ENCODE measurements around the gene C9orf153. TPM values are rescaled to one million over a fixed set of nuclear protein-coding genes. Genes with fewer than 3 reads are reported as not detected.
"Not testable (repeated sequence)": the region's sequence is repeated elsewhere in the genome, so short reads cannot be mapped to it uniquely, and the experiment has no call there.

The C9orf153 gene
- total RNA-seq, 2 experiments from 2014 or later, result not detected

DNA sequence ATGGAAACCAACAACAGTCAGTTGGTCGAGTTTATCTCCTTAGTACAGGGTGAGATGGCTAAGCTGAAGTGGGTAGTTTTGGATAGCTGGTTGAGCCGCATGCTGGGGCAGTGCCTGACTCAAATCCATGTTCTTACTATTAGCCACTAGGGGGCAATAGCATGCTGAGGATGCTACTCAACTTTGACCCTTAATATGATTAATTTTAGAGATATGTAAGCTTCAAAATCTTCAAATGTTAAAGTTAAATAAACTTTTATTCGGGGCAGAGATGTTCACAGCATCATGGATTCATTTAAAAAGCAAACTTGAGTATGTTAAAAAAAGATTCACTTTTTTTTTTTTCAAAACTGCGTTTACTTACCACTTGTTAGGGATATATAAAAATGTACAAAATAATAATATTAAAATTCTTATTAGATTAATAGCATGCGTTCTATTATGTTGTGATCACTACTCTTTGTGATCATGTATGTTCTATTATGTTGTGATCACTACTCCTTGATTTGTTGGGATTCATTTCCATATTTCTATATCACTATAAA lies 57.0 kb downstream of the C9orf153 start:
- CTCF ChIA-PET, result interaction anchor here (0.6 to 1.8 kb wide), 21 partner anchors 9 to 745 kb away, joined by 3 to 10 read pairs (median 4); partner anchors contain the start of genes GAS1 and ISCA1

GRCh38 chr9:86201474-86202337 lies 57.8 kb downstream of the C9orf153 start:
- Mint-ChIP-seq H3K4me3 (no peak overlapping the region), H3K36me3 (ENCODE audit: low read depth) (no peaks in the 10 kb centered on the region), H3K4me1 (peaks cover 8% of the 10 kb centered on the region), H3K9me3 (no peaks in the 10 kb centered on the region), H3K27me3 (peaks cover 3% of the 10 kb centered on the region), H3K27ac (no peak overlapping the region)
- ChIA-PET POLR2A (interaction anchor here (1.3 kb wide), 1 partner anchor 80 kb away, joined by 3 read pairs; the partner anchor contains the start of gene ISCA1), CTCF (interaction anchor here (0.7 to 1.8 kb wide), 19 partner anchors 9 to 746 kb away, joined by 3 to 10 read pairs (median 4); partner anchors contain the start of genes GAS1 and ISCA1)
- DNase-seq, result no peak

More for the DNA sequence above, 57.0 kb downstream of the C9orf153 start:
- Mint-ChIP-seq H3K27me3 (peaks cover 3% of the 10 kb centered on the region), H3K4me3 (no peak overlapping the region), H3K9me3 (no peaks in the 10 kb centered on the region), H3K27ac (no peak overlapping the region), H3K4me1 (peaks cover 8% of the 10 kb centered on the region), H3K36me3 (ENCODE audit: low read depth) (no peaks in the 10 kb centered on the region)
- POLR2A ChIA-PET, result interaction anchor here (1.3 kb wide), 1 partner anchor 80 kb away, joined by 3 read pairs; the partner anchor contains the start of gene ISCA1
- DNase-seq, result peak; percentile 24

DNA sequence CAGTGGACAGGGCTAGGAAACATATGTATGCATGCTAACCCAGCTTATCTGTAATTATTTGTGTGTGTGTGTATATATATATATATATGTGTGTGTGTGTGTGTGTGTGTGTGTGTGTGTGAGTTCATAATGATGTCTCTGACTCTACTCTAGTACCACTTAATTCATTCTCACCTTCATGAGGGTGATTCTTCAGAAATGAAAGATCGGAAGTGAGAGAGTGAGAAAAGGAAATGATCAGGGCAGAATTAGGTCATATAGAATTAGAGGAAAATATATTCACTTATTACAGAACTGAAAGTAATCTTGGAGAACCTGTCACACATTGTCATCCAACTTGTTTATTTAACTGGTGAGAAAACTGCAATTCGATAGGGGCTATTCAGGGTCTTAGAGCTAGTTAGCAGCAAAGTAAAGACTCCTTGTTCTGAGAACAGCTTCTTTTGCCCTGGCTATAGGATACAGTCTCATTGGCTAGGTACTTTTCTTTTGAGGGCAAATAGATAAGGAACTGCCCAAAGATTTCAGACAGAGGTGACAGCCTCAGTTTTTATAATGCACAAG lies 58.8 kb downstream of the C9orf153 start:
- Mint-ChIP-seq H3K27me3 (peaks cover 3% of the 10 kb centered on the region), H3K27ac (no peak overlapping the region), H3K4me1 (peaks cover 8% of the 10 kb centered on the region), H3K4me3 (no peak overlapping the region), H3K36me3 (ENCODE audit: low read depth) (no peaks in the 10 kb centered on the region), H3K9me3 (no peaks in the 10 kb centered on the region)
- DNase-seq, result no peak
- CTCF ChIA-PET, result interaction anchor here (0.7 to 1.2 kb wide), 2 partner anchors 75 to 82 kb away, joined by 3 read pairs; no protein-coding TSS in a partner anchor
- POLR2A ChIA-PET, result no interaction called here

- H3K36me3 Mint-ChIP-seq (ENCODE audit: low read depth), result peaks cover 3% of the 10 kb centered on the region
- ChIA-PET CTCF (interaction anchor here (1.3 kb wide), 1 partner anchor 9 kb away, joined by 4 read pairs; no protein-coding TSS in a partner anchor), POLR2A (no interaction called here)
- H3K27me3 Mint-ChIP-seq, result peaks cover 8% of the 10 kb centered on the region
- H3K4me1 Mint-ChIP-seq, result no peaks in the 10 kb centered on the region
- H3K27ac Mint-ChIP-seq, result no peak overlapping the region
- no peak for DNase-seq
- H3K4me3 Mint-ChIP-seq, result no peak overlapping the region
- peaks cover 11% of the 10 kb centered on the region for H3K9me3 Mint-ChIP-seq
Measured at GRCh38 chr9:86193088-86193487, 66.4 kb downstream of the C9orf153 start.

GRCh38 chr9:86190700-86191099 lies 68.8 kb downstream of the C9orf153 start:
- Mint-ChIP-seq H3K27me3 (peaks cover 11% of the 10 kb centered on the region), H3K9me3 (peaks cover 11% of the 10 kb centered on the region)
- H3K36me3 Mint-ChIP-seq (ENCODE audit: low read depth); POLR2A ChIA-PET; H3K4me1 Mint-ChIP-seq; H3K4me3 Mint-ChIP-seq; H3K27ac Mint-ChIP-seq; DNase-seq: not testable (repeated sequence)
- CTCF ChIA-PET, result interaction anchor here (1.3 kb wide), 1 partner anchor 11 kb away, joined by 3 read pairs; no protein-coding TSS in a partner anchor

GRCh38 chr9:86187121-86187520 lies 72.3 kb downstream of the C9orf153 start:
- no peak overlapping the region for H3K27ac Mint-ChIP-seq
- ChIA-PET CTCF (interaction anchor here (1.3 kb wide), 1 partner anchor 16 kb away, joined by 3 read pairs; no protein-coding TSS in a partner anchor), POLR2A (no interaction called here)
- H3K36me3 Mint-ChIP-seq (ENCODE audit: low read depth), result peaks cover 3% of the 10 kb centered on the region
- peaks cover 4% of the 10 kb centered on the region for H3K9me3 Mint-ChIP-seq
- no peak overlapping the region for H3K4me3 Mint-ChIP-seq
- H3K27me3 Mint-ChIP-seq, result peaks cover 11% of the 10 kb centered on the region
- no peak for DNase-seq
- H3K4me1 Mint-ChIP-seq, result no peaks in the 10 kb centered on the region

DNA sequence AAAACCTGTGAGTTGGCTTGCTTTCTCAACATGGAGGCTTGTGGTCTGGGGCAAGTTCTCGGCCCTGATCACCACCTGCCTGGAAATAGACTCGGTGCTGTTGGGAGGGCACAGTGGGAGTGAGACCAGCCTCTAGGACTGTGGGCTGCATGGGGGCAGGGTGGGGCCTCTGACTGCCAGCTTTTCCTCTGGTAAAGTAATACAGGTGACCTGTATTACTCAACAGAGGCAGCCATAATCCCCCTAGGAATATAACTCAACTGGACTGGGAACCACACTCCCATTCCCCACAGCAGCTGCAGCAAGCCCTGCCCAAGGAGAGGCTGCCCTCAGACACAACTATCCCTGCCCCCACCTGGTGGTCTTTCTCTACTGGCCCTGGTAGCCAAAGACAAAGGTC lies 72.8 kb downstream of the C9orf153 start:
- Mint-ChIP-seq H3K27me3 (peaks cover 11% of the 10 kb centered on the region), H3K9me3 (peaks cover 4% of the 10 kb centered on the region), H3K4me3 (no peak overlapping the region), H3K36me3 (ENCODE audit: low read depth) (peaks cover 3% of the 10 kb centered on the region), H3K4me1 (no peaks in the 10 kb centered on the region), H3K27ac (no peak overlapping the region)
- POLR2A ChIA-PET, result no interaction called here
- no peak for DNase-seq
- CTCF ChIA-PET, result interaction anchor here (1.3 kb wide), 1 partner anchor 16 kb away, joined by 3 read pairs; no protein-coding TSS in a partner anchor

GRCh38 chr9:86185872-86186271 lies 73.6 kb downstream of the C9orf153 start:
- Mint-ChIP-seq H3K27me3 (peaks cover 11% of the 10 kb centered on the region), H3K27ac (no peak overlapping the region), H3K9me3 (no peaks in the 10 kb centered on the region), H3K4me1 (no peaks in the 10 kb centered on the region), H3K4me3 (no peak overlapping the region), H3K36me3 (ENCODE audit: low read depth) (no peaks in the 10 kb centered on the region)
- ChIA-PET POLR2A (no interaction called here), CTCF (no interaction called here)
- no peak for DNase-seq

DNA sequence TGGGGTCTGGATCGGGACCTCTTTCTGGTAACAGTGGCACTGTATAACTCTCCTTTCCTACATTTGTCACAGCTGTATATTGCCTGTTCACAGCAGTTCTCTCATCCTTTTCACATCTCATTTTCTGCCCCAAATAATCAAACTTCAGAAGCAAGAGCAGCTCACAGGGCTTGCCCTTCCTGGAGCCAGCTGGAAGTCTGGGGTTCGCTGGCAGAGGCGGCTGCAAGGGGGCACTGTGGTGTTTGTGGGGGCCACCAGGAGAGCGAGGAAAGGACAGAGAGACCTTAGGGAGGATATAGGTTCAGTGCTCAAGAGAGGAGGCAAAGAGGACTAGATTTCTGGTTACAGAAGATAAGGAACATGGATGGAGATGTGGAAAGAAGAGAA lies 75.3 kb downstream of the C9orf153 start:
- H3K27me3 Mint-ChIP-seq, result peaks cover 3% of the 10 kb centered on the region
- CTCF ChIA-PET, result no interaction called here

DNA sequence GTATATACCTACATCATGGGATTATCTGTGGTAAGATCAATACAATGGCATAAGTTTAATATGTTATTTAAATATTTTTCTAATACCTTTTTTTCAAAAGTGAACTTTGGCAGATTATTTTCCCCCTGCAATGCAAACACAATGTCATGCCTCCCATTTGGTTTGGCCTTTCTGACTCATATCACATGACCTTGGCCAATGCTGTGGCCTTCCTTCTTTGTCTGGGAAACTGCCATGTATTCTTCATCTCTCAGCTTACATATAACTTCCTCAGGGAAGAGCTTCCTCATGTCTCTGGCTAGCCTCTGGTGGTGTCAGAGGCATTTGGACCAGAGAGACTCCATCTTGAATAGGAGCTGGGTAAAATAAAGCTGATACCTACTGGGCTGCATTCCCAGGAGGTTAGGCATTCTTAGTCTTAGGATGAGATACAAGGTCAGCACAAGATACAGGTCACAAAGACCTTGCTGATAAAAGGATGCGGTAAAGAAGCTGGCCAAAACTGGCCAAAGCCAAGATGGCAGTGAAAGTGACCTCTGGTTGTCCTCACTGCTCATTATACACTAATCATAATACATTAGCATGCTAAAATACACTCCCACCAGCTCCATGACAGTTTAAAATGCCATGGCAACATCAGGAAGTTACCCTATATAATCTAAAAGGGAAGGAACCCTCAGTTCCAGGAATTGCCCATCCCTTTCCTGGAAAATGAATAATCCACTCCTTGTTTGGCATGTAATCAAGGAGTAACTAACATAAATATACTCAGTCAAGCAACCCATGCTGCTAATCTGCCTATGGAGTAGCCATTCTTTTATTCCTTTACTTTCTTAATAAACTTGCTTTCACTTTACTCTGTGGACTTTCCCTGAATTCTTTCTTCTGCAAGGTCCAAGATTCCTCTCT lies 76.0 kb downstream of the C9orf153 start:
- ChIA-PET CTCF (no interaction called here), POLR2A (no interaction called here)
- no peak overlapping the region for H3K4me3 Mint-ChIP-seq
- DNase-seq, result no peak
- H3K27me3 Mint-ChIP-seq, result peaks cover 3% of the 10 kb centered on the region
- H3K36me3 Mint-ChIP-seq (ENCODE audit: low read depth), result no peaks in the 10 kb centered on the region
- no peaks in the 10 kb centered on the region for H3K9me3 Mint-ChIP-seq
- no peak overlapping the region for H3K27ac Mint-ChIP-seq
- no peaks in the 10 kb centered on the region for H3K4me1 Mint-ChIP-seq

More for the DNA sequence above, 75.3 kb downstream of the C9orf153 start:
- Mint-ChIP-seq H3K27ac (no peak overlapping the region), H3K36me3 (ENCODE audit: low read depth) (no peaks in the 10 kb centered on the region), H3K4me1 (no peaks in the 10 kb centered on the region), H3K4me3 (no peak overlapping the region), H3K9me3 (no peaks in the 10 kb centered on the region)
- POLR2A ChIA-PET, result no interaction called here
- DNase-seq, result no peak

DNA sequence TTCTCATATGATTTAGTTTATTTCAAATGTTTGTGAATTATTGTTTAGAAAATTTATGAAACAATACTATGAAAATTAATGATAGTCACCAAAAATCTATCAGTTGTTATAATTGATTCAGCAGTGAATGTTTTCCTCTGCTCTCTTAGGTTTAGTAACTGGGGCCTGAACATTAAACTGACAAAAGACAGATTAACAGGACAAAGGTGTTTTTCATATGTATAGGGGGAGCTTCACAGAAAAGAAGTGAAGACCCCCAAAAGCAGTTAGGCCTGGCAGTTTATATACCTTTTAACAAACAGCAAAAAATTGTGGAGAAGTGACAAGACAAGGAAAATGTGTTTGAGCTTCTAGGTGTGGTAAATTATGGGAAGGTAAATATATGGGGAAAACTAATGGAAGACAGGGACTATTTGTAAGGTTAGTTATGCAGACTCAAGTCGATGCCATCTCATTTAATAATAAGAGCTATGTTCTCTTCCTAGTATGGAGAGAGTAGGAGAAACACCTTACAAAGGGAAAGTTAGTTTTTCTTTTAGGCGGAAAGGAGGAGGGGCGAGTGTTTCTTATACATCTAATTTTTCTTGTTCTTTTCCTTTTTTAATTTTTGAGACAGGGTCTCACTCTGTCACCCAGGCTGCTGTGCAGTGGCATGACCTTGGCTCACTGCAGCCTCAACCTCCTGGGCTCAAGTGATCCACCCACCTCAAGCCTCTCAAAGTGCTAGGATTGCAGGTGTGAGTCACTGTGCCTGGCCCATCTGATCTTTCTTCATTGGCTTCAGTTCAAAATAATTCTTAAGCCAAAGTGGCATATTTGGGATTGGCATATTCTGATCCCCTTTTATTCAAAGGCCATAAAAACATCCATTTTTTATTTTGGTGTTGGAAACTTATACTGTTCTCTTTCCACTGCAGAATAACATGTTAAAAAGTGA lies 77.8 kb downstream of the C9orf153 start:
- ChIA-PET CTCF (no interaction called here), POLR2A (no interaction called here)

GRCh38 chr9:86178503-86178902 lies 81.0 kb downstream of the C9orf153 start:
- Mint-ChIP-seq H3K36me3 (ENCODE audit: low read depth) (no peaks in the 10 kb centered on the region), H3K27ac (no peak overlapping the region), H3K4me3 (no peak overlapping the region), H3K4me1 (no peaks in the 10 kb centered on the region), H3K9me3 (no peaks in the 10 kb centered on the region), H3K27me3 (no peaks in the 10 kb centered on the region)
- POLR2A ChIA-PET, result no interaction called here
- no peak for DNase-seq
- CTCF ChIA-PET, result no interaction called here

More for the DNA sequence above, 77.8 kb downstream of the C9orf153 start:
- Mint-ChIP-seq H3K36me3 (ENCODE audit: low read depth) (no peaks in the 10 kb centered on the region), H3K4me1 (no peaks in the 10 kb centered on the region), H3K27ac (no peak overlapping the region), H3K9me3 (no peaks in the 10 kb centered on the region), H3K27me3 (peaks cover 3% of the 10 kb centered on the region), H3K4me3 (no peak overlapping the region)
- DNase-seq, result no peak

All from activated CD4-positive, alpha-beta memory T cell treated with anti-CD3 and anti-CD28 coated beads, Interleukin-2, amount 10 ng/mL, durations not matched to agents 7 days and 5 days (primary cell).